Hematopoietic multipotent progenitor cell treated with erythropoietin and hydrocortisone succinate and interleukin-3 and kit ligand, for 8 days (in vitro differentiated cells): ENCODE measurements around the gene IMP4.
"Not testable (repeated sequence)": the region's sequence is repeated elsewhere in the genome, so short reads cannot be mapped to it uniquely, and the experiment has no call there.

Experiments
- DNase-seq: peaks from one replicate; pipeline ENCODE4 v3.0.0-alpha.2; 2015

IMP4 gene, protein sequence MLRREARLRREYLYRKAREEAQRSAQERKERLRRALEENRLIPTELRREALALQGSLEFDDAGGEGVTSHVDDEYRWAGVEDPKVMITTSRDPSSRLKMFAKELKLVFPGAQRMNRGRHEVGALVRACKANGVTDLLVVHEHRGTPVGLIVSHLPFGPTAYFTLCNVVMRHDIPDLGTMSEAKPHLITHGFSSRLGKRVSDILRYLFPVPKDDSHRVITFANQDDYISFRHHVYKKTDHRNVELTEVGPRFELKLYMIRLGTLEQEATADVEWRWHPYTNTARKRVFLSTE

DNA sequence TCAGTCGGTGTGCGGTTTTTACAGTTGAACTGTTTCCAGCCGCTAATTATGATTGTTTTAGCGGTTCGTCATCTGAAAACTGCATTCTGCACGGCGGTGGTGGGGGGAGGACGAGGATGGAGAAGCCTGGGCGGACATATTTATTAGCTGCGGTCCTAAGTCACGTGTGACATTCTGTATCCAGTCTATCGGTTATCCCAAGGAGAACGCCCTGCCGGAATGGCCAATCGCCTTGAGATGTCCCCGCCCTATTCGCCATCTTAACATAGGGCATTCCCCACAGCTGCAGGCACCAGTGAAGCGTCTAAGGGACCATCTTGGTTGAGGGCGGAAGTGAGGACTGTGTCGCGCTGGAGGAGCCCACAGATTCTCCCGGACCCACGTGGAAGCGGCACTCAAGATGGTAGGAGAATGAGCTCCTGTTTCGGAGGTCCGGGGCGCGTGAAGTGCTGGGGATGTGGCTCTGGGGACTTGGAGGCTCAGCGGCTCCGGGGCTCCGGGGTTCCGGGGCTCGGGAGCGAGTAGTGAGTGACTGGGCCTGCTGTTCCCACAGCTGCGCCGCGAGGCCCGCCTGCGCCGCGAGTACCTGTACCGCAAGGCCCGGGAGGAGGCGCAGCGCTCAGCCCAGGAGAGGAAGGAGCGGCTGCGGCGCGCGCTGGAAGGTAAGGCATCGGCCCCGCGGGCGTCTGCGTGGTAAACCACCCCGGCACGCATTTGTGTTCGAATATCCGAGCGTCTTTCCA lies at the start of gene IMP4:
TSS of gene IMP4 (plus strand) at position 365 of the 743 bp plus-strand sequence. CDS start at position 401, 36 bp downstream.
- peak; percentile 100 for DNase-seq

DNA sequence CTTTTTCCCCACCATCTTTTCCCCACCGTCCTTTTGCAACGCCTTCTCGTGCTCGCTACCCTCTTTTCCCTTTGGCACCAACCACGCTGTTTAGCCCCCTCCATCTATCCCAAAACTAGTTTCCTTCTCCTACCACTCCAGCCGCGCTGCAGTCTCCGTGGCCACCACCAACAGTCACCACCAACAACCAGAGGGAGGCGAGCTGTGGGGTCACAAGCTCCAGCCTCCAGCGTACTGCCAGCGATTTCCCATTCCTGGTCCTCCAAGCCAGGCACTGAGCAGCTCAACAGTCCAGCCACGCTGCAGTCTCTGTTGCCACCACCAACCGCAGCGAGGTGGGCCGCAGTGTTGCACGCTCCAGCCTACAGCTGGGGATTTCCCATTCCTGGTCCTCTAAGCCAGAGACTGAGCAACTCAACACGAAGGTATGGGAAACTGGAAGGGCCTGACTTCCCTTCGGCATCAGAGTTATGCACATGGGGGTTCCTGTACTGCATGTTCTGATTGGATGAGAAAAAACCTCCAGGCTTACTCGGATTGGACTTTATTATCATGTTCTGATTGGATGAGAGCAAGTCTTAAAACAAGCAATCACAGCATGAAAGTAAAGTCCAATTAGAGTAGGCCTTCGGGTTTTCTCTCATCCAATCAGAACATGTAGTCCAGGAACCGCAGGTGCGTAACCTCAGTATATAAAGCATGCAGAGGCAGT lies 42.3 kb upstream of the IMP4 start:
- DNase-seq, result no peak

DNA sequence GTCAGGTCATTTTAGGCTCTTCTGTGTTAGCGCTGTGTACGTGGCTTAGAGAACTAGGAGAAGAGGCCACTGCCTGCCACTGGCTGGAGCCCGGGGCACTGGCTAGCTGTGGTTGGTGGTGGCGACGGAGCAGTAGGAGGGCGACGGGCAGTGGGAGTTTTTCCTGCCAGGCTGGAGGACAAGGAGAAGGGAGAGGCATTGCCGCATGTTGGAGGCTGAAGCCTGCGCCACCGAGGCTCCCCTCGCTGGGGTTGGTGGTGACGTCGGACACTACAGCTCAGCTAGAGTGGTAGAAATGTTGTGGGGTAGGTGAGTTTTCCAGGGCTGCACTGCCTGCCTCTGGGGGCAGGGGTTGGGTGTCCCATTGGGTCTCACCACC lies 41.7 kb upstream of the IMP4 start:
- DNase-seq, result no peak

DNA sequence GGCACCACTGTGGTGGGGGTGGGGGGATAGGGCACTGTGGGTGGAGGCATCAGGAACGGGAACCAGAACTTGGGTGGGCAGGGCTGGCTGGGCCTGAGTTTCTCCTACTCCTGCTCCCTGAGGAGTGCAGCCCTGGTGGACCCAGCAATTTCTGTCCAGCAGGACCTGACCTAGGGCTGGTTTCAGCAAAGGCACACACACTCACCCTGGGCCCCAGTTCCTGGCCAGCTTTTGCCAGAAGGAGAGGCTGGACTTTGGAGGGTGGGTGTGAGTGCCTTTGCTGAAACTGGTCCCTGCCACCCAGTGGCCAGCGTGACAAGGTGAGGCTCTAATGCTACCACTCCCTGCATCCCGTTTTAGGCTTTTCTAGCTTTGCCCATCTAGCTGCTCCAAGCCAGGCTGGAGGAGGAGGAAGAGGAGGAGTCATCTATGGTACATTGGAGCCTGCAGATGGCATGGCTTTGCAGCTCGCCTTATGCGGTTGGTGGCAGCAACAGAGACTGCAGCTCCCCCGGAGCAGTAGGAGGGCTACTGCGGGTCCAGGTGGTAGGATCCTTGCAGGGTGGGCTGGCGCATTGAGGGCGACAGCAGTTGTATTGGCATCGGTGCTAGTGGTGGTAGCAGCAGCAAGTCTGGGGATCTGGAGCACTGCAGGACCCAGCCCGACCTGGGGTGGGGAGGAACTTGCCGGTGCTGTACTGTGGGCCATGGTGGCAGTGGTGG lies 40.4 kb upstream of the IMP4 start:
- DNase-seq, result peak; percentile 1

DNA sequence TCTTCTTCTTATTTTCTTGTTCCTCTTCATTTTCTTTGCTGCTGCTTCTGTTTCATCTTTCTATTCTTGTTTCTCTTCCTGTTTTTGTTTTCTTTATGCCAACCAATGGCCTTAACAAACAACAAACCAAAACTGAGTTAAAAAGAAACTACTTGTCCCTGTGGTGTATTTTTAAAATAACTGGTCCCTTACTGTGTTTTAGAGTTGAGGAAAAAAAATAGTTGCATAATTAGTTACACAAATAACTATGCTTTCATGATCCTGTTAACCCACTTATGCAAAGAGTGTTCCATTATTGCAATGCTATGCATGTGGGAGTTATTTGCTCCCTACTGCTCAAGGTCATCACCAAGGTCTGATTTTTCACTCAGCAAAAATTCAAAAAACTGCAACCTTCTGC lies 39.5 kb upstream of the IMP4 start:
- DNase-seq, result no peak

DNA sequence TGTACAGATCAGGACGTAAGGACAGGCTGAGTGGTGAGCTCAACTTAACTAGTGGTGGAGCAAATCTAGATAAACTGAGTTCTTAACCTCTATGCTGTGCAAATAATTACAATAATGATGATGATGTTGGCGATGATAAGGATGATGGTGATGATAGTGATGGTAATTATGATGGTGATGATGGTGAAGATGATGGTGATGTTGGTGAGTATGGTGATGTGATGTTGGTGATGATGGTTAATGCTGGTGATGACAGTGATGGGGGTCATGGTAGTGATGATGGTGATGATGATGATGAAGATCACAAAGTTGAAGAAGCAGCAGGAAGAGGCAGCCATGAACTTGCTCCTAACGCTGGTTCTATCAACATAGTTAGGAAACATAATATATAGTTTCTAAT lies 38.0 kb upstream of the IMP4 start:
- DNase-seq, result no peak

DNA sequence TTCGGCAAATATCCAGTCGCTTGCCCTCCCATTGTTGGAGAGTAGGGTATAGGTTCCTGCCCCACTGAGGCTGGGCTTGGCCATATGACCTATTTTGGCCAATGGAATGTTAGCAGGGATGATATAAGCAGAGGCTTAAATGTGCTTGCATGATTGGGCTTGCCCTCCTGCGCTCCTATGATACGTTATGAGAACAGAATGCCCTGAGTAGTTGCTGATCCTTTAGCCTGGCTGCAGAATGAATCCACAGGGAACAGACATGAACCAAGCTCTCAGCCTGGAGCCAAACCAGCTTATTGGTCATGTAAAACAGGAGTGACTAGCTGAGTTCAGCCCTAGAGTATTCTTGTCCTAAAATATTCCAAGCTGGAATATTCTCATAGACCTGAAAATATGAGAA lies 34.8 kb upstream of the IMP4 start:
- DNase-seq, result no peak

DNA sequence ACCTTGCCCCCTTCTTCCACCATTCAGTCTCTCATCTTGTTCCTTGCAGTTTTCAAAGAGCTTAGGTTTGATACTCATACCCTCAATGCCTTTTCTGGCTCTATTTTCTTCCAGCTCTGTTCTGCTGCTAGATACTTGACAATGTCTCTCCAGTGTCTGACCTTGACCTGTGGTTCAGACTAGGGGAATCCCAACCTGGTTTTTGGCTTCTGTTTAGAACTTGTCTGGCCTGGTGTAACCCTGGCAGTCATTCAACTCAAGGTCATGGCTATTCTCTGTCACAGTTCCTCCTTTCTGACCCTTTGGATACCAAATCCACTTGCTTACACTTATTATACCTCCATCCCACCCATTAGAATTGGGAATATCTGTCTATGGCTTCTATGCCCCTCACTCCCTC lies 31.8 kb upstream of the IMP4 start:
- no peak for DNase-seq

DNA sequence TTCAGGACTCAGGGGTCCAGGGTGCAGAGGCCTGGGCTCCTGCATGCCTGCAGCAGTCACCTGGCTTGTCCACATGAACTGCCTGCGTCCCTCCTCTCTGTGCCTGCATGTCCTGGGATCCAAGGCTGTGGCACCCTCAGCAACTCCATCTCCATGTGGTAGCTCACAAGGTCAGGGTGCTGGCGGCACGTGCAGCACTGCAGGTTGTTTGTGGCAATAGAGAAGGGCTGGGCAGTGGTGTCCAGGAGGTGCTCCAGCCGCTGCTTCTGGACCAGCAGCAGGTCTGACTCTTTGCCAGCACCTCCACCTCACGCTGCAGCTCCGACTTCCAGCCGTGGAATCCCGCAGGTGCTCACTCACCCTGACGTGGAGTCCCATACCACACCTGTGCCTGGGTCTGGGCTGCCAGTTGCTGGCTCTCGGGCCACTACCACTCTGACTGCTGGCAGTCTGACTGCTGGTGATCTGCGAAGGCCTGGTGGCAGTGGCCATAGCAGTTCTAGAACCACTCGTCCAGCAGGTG lies 28.8 kb upstream of the IMP4 start:
- no peak for DNase-seq

DNA sequence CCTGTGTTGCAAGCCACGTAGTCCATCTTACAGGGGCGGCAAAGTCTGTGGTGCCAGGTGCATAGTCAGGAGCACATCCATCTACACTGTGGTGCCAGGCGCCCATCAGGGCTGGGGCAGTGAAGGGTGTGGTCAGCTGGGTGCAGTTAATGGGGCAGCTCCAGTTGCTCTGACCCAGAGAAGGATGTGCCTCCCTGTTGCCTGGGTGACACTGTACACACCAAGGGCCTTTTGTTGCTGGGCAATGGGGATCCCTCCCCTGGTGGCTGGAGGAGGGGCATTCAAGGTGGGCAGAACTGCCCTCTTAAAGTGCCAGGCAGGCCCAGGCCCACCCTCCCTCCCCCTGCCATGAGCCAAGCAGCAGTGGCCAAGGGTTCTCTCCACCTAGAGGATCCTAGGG lies 28.3 kb upstream of the IMP4 start:
- no peak for DNase-seq

DNA sequence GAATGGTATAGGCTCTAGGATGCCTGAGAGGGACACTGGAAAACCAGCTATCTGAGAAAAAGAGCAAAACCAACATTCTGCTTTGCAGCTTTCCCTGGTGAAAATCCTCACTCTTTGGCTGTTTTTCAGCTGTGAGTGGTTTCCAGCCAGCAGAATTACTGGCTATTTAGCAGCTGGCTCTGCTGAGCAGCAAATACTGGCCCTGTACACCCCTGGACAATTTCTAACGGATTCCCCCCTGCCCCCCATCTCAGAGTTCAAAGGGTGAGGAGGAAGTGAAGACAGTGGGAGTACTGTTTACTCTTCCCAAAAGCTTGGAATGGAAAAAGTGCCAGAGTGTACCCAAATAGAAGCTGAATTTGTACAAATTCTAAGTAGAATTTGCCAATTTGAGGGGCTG lies 26.1 kb upstream of the IMP4 start:
- no peak for DNase-seq

DNA sequence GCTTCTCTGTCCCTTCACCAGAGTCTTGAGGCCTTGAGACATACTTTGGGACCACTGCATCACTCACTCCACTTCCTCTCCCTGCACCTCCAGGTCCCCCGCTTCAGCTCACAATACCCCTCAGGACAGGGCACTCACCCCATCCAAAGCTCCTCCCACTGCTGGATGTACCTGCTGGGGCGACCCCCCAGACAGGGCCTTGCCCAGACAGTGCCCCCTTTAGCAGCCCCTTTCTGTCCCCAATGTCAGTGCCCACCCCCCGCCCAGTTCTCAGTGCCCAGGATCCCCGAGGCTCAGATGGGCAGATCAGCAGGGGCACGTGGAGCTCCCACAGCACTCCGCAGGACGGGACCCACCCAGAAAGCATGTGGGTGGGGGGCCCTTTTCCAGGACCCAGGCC lies 23.8 kb upstream of the IMP4 start:
- DNase-seq, result no peak

DNA sequence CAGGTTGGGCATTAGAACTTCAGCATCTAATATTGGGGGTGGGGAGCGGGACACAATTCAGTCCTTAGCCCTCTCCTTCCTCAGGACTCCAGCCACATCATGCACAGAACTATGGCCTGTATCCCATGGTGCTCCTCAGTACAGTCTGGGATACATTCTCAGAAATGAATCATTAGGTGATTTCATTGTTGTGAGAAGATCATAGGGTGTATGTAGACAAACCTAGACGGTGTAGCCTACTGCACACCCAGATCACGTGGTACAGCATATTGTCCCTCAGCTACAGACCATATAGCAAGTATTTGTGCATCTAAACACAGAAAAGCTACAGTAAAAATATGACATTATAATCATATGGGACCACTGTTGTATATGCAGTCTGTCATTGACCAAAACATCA lies 23.2 kb upstream of the IMP4 start:
- no peak for DNase-seq

DNA sequence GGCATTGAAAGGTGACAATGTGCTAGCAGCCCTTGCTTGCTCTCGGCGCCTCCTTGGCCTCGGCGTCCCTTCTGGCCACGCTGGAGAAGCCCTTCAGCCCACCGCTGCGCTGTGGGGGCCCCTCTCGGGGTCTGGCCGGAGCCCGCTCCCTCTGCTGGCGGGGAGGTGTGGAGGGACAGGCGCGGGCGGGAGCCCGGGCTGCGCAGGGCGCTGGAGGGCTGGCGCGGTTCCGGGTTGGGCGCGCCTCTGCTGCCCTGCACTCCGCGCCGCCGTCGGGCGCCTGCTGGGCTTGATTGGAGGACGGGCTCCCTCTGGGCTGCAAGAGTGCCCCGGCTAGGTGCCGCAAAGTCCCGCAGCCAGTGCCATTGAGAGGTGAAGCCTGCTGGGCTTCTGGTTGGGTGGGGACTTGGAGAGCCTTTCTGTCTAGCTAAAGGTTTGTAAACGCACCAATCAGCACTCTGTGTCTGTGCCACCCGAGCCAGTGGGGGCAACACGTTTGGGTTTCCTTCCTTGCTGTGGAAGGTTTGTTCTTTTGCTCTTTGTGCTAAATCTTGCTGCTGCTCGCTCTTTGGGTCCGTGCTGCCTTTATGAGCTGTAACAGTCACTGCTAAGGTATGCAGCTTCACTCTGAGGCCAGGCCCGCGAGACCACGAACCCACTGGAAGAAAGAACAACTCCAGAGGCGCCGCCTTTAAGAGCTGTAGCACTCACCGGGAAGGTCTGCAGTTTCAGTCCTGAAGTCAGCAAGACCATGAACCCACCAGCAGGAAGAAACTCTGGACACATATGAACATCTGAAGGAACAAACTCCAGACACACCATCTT lies 14.8 kb upstream of the IMP4 start:
- DNase-seq, result no peak

DNA sequence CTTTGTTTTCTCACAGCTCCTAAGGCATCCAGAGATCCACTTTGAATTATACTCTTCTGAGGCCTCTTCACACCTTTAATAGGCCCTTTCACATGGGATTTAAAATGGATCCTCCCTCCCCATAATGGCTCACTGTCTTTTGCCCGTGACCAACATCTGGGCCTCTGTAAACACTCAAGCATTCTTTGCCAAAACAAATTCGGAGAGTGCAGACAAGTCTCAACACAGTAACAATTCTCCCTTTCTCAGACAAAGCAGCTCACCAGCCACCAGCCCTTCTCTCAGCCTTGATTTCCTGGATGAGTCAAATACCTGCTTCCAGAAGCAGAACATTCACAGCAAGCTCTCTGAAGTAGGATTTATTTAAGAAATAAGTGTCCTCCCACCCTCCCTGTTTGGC lies 14.0 kb upstream of the IMP4 start:
- no peak for DNase-seq

DNA sequence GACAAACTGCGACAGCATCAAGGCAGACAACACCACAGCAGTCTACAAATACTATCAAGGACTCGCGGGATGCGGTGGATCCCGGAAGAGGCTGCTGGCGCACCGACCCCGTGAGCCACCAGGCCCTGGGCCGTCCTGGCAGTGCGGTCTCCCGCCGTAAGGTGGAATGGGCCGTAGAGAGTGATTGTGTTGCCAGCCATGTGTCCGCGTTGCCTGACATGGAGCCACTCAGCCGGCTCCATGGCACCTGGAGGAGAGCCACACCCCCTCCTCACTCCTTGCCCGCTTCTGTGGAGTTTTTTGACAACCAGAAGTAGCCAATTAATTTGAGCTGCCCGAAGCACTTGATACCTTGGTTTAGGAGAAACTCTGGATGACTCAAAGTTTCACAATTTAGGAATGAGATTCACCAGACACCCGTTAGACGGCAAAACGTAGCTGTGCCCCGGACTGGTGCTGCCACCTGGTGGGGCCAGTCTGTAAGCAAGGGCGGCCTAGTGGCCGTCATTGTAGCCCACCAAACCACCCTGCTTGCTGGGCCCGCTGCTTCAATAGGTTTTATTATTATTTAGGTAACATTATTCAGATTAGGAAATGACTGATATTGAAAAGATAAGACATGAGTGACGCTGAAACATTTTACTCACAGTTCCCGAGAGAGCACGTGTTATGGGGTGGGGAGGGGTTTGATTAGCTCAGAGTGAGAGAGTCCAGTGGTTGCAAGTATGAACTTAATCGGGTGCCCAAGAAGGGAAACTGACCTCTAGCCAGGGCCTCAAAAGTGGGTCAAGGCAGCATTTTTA lies 10.2 kb upstream of the IMP4 start:
- DNase-seq, result peak; percentile 69

DNA sequence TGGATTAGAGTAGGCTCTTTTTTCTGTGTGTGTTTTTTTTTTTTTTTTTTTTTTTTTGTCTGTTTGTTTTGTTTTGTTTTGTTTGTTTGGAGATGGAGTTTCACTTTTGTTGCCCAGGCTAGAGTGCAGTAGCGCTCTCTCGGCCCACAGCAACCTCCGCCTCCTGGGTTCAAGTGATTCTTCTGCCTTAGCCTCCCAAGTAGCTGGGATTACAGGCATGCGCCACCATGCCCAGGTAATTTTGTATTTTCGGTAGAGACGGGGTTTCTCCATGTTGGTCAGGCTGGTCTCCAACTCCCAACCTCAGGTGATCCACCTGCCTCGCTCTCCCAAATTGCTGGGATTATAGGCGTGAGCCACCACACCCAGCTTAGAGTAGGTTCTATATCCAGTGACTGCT lies 9.4 kb upstream of the IMP4 start:
- not testable (repeated sequence) for DNase-seq

DNA sequence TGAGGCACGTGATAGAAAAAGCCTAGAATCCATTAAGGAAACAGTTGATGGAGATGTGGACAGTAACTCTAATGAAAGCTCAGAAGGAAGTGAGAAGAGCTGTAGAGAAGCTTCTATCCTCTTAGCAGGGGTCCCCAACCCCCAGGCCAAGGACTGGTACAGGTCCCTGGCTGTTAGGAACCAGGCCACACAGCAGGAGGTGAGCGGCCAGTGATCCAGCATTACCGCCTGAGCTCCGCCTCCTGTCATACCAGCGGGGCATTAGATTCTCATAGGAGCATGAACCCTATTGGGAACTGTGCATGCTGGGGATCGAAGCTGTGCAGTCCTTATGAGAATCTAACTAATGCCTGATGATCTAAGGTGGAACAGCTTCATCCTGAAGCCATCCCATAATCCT lies 8.7 kb upstream of the IMP4 start:
- DNase-seq, result no peak

DNA sequence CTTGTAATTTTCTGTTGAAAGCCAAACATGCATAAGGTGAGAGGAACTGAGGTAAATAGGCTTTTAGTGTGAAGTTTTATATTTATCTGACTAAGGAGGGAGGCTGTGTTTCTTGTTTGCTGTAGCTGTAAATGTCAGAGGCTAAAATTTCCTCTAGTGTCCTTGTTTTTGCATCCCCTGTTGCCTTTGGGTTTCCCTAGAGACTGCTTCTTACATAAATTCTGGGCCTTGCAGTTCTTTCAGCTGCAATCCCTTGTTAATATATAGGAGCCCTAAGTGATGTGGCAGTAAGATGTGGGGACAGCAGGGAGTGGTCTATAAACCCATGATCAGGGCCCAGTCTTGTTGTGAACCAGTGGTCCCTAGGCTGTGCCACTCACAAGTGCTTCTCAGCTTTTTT lies 7.5 kb upstream of the IMP4 start:
- DNase-seq, result no peak

DNA sequence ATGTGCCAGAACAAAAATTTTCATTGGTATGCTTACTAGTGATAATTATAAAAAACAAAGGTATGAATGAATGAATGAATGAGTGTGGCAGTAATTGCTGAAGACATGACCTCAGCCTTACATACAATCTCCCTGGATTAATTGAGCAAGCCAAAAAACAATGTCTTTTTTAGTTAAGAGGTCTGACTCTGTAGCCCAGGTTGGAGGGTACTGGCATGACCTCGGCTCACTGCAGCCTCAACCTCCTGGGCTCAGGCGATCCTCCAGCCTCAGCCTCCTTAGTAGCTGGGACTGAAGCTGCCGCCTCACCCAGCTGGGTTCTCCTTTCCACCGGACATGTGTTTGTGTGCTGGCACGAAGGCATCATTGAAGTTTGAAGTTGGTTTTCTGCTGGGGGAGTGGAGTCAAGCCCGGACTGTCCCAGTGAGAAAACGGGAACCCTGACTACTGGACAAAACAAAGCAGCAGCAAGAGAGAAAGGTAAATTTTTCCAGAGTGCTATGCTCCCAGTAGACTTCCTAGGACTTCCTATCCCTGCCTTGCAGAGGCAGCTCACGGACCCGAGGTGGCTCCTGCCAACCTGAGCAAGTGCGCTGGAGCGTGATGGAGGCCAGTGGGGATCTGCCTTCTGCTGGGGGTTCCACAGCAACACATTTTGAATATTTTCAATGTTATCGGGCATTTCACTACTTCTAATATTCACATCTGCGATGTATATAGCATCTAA lies 6.4 kb upstream of the IMP4 start:
- DNase-seq, result no peak
